Measurements from ENCODE around the gene FEM1B. TPM values are rescaled to one million over a fixed set of nuclear protein-coding genes. Genes with fewer than 3 reads are reported as not detected.

Gene FEM1B
- total and polyA plus RNA-seq, 4 donors, result 11.3 to 96.3 (median 45.1) TPM

- ATAC-seq (ENCODE audit: low FRiP score) (no peak), DNase-seq (no peak)
- H3K36me3 ChIP-seq (ENCODE audit: control insufficient read depth in 1 of 2, insufficient read depth in 2 of 2, low read length in 1 of 2), result peaks cover 9 to 15% of the 10 kb centered on the region in 2 donors
Observed at GRCh38 chr15:68328964-68329363, 51.4 kb downstream of the FEM1B start.

GRCh38 chr15:68330416-68330815 is 52.9 kb downstream of the FEM1B start:
- Histone ChIP-seq H3K27ac (ENCODE audit: low read depth in 1 of 2, low read length in 2 of 2) (no peak overlapping the region), H3K4me3 (ENCODE audit: low read length in 2 of 2) (no peak overlapping the region), H3K36me3 (ENCODE audit: control insufficient read depth in 1 of 2, insufficient read depth in 2 of 2, low read length in 1 of 2) (peaks cover 7 to 12% of the 10 kb centered on the region in 2 donors), H3K9me3 (ENCODE audit: control insufficient read depth, low read length) (no peaks in the 10 kb centered on the region), H3K4me1 (ENCODE audit: control insufficient read depth in 1 of 2, insufficient read depth in 2 of 2, low read length in 2 of 2) (peaks cover 2 to 5% of the 10 kb centered on the region in 2 donors), H3K27me3 (ENCODE audit: control insufficient read depth in 1 of 2, insufficient read depth in 2 of 2, low read length in 1 of 2) (no peaks in the 10 kb centered on the region)
- ATAC-seq (ENCODE audit: low FRiP score) (no peak), DNase-seq (no peak)
- 64 to 72% methylated on average over 6 of the region's 6 CpGs for WGBS, 2 donors
- intact Hi-C loops (cut with DNase I), result no loop called here

More at GRCh38 chr15:68328964-68329363, 51.4 kb downstream of the FEM1B start:
- intact Hi-C loops (cut with DNase I), result no loop called here
- Histone ChIP-seq H3K27ac (ENCODE audit: low read depth in 1 of 2, low read length in 2 of 2) (no peak overlapping the region), H3K9me3 (ENCODE audit: control insufficient read depth, low read length) (no peaks in the 10 kb centered on the region), H3K27me3 (ENCODE audit: control insufficient read depth in 1 of 2, insufficient read depth in 2 of 2, low read length in 1 of 2) (no peaks in the 10 kb centered on the region), H3K4me3 (ENCODE audit: low read length in 2 of 2) (no peak overlapping the region), H3K4me1 (ENCODE audit: control insufficient read depth in 1 of 2, insufficient read depth in 2 of 2, low read length in 2 of 2) (peaks cover 2 to 8% of the 10 kb centered on the region in 2 donors)
- 97% methylated on average over 3 of the region's 3 CpGs for WGBS, 2 donors

- no peak overlapping the region for H3K27ac ChIP-seq (ENCODE audit: low read depth in 1 of 2, low read length in 2 of 2)
- peaks cover 2 to 5% of the 10 kb centered on the region in 2 donors for H3K4me1 ChIP-seq (ENCODE audit: control insufficient read depth in 1 of 2, insufficient read depth in 2 of 2, low read length in 2 of 2)
- no peak for DNase-seq
- no peak overlapping the region for H3K4me3 ChIP-seq (ENCODE audit: low read length in 2 of 2)
- H3K9me3 ChIP-seq (ENCODE audit: control insufficient read depth, low read length), result no peaks in the 10 kb centered on the region
- no peak for ATAC-seq (ENCODE audit: low FRiP score)
- H3K27me3 ChIP-seq (ENCODE audit: control insufficient read depth in 1 of 2, insufficient read depth in 2 of 2, low read length in 1 of 2), result no peaks in the 10 kb centered on the region
- 72 to 75% methylated on average over 10 of the region's 10 CpGs for WGBS, 2 donors
- peaks cover 6 to 12% of the 10 kb centered on the region in 2 donors for H3K36me3 ChIP-seq (ENCODE audit: control insufficient read depth in 1 of 2, insufficient read depth in 2 of 2, low read length in 1 of 2)
- intact Hi-C loops (cut with DNase I), result no loop called here
Observed at GRCh38 chr15:68330901-68331300, 53.4 kb downstream of the FEM1B start.

- no peak overlapping the region for H3K27ac ChIP-seq (ENCODE audit: low read depth in 1 of 2, low read length in 2 of 2)
Observed at GRCh38 chr15:68332266-68332665, 54.7 kb downstream of the FEM1B start.

DNA sequence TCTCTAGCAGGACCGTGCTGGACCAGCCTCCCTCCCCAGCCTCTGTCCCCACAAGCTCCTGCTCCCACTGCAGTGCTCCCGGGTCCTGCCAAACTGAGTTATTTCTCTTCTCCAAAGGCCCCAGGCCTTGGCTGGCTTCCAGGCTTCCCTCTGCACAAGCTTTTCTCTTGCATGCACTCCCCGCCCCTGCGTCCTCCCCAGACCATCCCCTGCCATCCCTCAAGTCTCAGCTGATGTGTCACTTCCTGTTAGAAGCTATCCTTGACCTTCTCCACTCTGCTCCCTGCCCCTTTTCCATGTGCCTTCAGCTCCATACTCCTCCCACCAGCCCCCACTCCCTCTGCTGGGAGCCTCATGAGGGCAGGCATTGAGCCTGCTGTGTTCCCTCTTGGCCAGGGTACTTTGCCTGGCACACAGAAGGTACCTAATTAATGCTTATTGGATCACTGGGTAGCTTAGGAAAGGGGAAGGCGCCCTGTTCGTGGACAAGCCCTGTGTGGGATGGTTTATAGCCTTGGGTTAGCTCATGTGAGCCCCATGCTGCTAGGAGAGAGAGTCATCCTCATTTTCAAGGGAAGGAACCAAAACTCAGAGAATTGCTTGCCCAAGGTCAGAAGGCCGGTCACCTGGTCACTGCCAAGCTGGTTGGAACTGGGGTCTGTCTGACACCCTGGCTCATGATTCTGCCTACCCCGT is 56.4 kb downstream of the FEM1B start:
- Histone ChIP-seq H3K4me3 (ENCODE audit: low read length in 2 of 2) (no peak overlapping the region), H3K9me3 (ENCODE audit: control insufficient read depth, low read length) (no peaks in the 10 kb centered on the region), H3K4me1 (ENCODE audit: control insufficient read depth in 1 of 2, insufficient read depth in 2 of 2, low read length in 2 of 2) (peaks cover 0 to 5% of the 10 kb centered on the region in 2 donors), H3K27ac (ENCODE audit: low read depth in 1 of 2, low read length in 2 of 2) (peak overlapping the region; percentile 71 to 93), H3K36me3 (ENCODE audit: control insufficient read depth in 1 of 2, insufficient read depth in 2 of 2, low read length in 1 of 2) (peaks cover 3 to 12% of the 10 kb centered on the region in 2 donors), H3K27me3 (ENCODE audit: control insufficient read depth in 1 of 2, insufficient read depth in 2 of 2, low read length in 1 of 2) (no peaks in the 10 kb centered on the region)
- 59 to 72% methylated on average over 8 of the region's 8 CpGs for WGBS, 2 donors
- DNase-seq, result peak; percentile 86 to 90
- ATAC-seq (ENCODE audit: low FRiP score), result no peak
- intact Hi-C loops (cut with DNase I), result loop anchor here in 1 of 2 donors (2.0 kb wide), 1 partner anchor 33 kb away; no protein-coding TSS in a partner anchor

More at GRCh38 chr15:68332266-68332665, 54.7 kb downstream of the FEM1B start:
- WGBS, 2 donors, result 95 to 97% methylated on average over 21 of the region's 21 CpGs
- no peak for DNase-seq
- intact Hi-C loops (cut with DNase I), result no loop called here
- peaks cover 6 to 12% of the 10 kb centered on the region in 2 donors for H3K36me3 ChIP-seq (ENCODE audit: control insufficient read depth in 1 of 2, insufficient read depth in 2 of 2, low read length in 1 of 2)
- H3K9me3 ChIP-seq (ENCODE audit: control insufficient read depth, low read length), result no peaks in the 10 kb centered on the region
- no peak for ATAC-seq (ENCODE audit: low FRiP score)
- no peak overlapping the region for H3K4me3 ChIP-seq (ENCODE audit: low read length in 2 of 2)
- H3K4me1 ChIP-seq (ENCODE audit: control insufficient read depth in 1 of 2, insufficient read depth in 2 of 2, low read length in 2 of 2), result peaks cover 2 to 5% of the 10 kb centered on the region in 2 donors
- no peaks in the 10 kb centered on the region for H3K27me3 ChIP-seq (ENCODE audit: control insufficient read depth in 1 of 2, insufficient read depth in 2 of 2, low read length in 1 of 2)

- peaks cover 1 to 5% of the 10 kb centered on the region in 2 donors for H3K4me1 ChIP-seq (ENCODE audit: control insufficient read depth in 1 of 2, insufficient read depth in 2 of 2, low read length in 2 of 2)
- no peaks in the 10 kb centered on the region for H3K9me3 ChIP-seq (ENCODE audit: control insufficient read depth, low read length)
- peak overlapping the region; percentile 15 to 93 for H3K27ac ChIP-seq (ENCODE audit: low read depth in 1 of 2, low read length in 2 of 2)
- DNase-seq (peak; percentile 84 to 88), ATAC-seq (ENCODE audit: low FRiP score) (peak; percentile 63)
- H3K36me3 ChIP-seq (ENCODE audit: control insufficient read depth in 1 of 2, insufficient read depth in 2 of 2, low read length in 1 of 2), result peaks cover 0 to 11% of the 10 kb centered on the region in 2 donors
- WGBS, 2 donors, result 5 to 8% methylated on average over 9 of the region's 9 CpGs
- H3K27me3 ChIP-seq (ENCODE audit: control insufficient read depth in 1 of 2, insufficient read depth in 2 of 2, low read length in 1 of 2), result no peaks in the 10 kb centered on the region
- no peak overlapping the region for H3K4me3 ChIP-seq (ENCODE audit: low read length in 2 of 2)
- intact Hi-C loops (cut with DNase I), result loop anchor here in 1 of 2 donors (2.0 kb wide), 1 partner anchor 32 kb away; no protein-coding TSS in a partner anchor
Observed at GRCh38 chr15:68334661-68335124, 57.1 kb downstream of the FEM1B start.

DNA sequence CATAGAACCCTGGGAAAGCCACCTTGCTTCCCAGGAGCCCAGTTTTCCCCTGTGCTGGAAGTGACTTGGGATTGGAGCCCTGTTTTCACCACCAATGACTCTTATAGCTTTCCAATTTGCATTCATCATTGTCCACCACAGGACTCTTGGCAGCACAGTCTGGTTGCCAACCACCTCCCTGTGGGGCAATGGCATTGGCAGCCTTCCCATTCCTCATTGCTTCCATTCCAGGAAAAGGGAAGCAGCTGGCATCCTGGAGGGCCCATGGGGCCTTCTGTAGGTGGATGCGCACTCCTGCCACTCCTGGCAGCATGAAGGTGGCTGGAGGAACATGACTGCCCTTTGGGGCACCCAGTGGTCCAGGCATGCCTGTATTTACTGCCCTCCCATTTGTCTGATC is 57.7 kb downstream of the FEM1B start:
- peaks cover 0 to 9% of the 10 kb centered on the region in 2 donors for H3K36me3 ChIP-seq (ENCODE audit: control insufficient read depth in 1 of 2, insufficient read depth in 2 of 2, low read length in 1 of 2)
- ATAC-seq (ENCODE audit: low FRiP score) (peak; percentile 61), DNase-seq (peak; percentile 83 to 89)
- peaks cover 2 to 5% of the 10 kb centered on the region in 2 donors for H3K4me1 ChIP-seq (ENCODE audit: control insufficient read depth in 1 of 2, insufficient read depth in 2 of 2, low read length in 2 of 2)
- H3K4me3 ChIP-seq (ENCODE audit: low read length in 2 of 2), result no peak overlapping the region
- H3K27me3 ChIP-seq (ENCODE audit: control insufficient read depth in 1 of 2, insufficient read depth in 2 of 2, low read length in 1 of 2), result no peaks in the 10 kb centered on the region
- 10 to 13% methylated on average over 1 of the region's 1 CpG for WGBS, 2 donors
- H3K27ac ChIP-seq (ENCODE audit: low read depth in 1 of 2, low read length in 2 of 2), result peak overlapping the region; percentile 15 to 93
- no peaks in the 10 kb centered on the region for H3K9me3 ChIP-seq (ENCODE audit: control insufficient read depth, low read length)
- intact Hi-C loops (cut with DNase I), result loop anchor here in 1 of 2 donors (2.0 kb wide), 1 partner anchor 32 kb away; no protein-coding TSS in a partner anchor

- Histone ChIP-seq H3K9me3 (ENCODE audit: control insufficient read depth, low read length) (no peaks in the 10 kb centered on the region), H3K4me1 (ENCODE audit: control insufficient read depth in 1 of 2, insufficient read depth in 2 of 2, low read length in 2 of 2) (peaks cover 2 to 5% of the 10 kb centered on the region in 2 donors), H3K27me3 (ENCODE audit: control insufficient read depth in 1 of 2, insufficient read depth in 2 of 2, low read length in 1 of 2) (no peaks in the 10 kb centered on the region), H3K27ac (ENCODE audit: low read depth in 1 of 2, low read length in 2 of 2) (peak overlapping the region; percentile 8 to 93), H3K4me3 (ENCODE audit: low read length in 2 of 2) (no peak overlapping the region), H3K36me3 (ENCODE audit: control insufficient read depth in 1 of 2, insufficient read depth in 2 of 2, low read length in 1 of 2) (peaks cover 0 to 9% of the 10 kb centered on the region in 2 donors)
- ATAC-seq (ENCODE audit: low FRiP score), result peak; percentile 37
- intact Hi-C loops (cut with DNase I), result loop anchor here (2.0 kb wide), 2 partner anchors 17 to 31 kb away; no protein-coding TSS in a partner anchor
- WGBS, 2 donors, result 25 to 27% methylated on average over 14 of the region's 14 CpGs
- DNase-seq, result peak; percentile 68 to 76
Observed at GRCh38 chr15:68335655-68336054, 58.1 kb downstream of the FEM1B start.

Measured in aorta (tissue), 5 donors.